ENCODE results near the gene PHB1. TPM values are rescaled to one million over a fixed set of nuclear protein-coding genes. Genes with fewer than 3 reads are reported as not detected.

PHB1 gene
- total RNA-seq, 1 donor from 2014 or later = 128 TPM

DNA sequence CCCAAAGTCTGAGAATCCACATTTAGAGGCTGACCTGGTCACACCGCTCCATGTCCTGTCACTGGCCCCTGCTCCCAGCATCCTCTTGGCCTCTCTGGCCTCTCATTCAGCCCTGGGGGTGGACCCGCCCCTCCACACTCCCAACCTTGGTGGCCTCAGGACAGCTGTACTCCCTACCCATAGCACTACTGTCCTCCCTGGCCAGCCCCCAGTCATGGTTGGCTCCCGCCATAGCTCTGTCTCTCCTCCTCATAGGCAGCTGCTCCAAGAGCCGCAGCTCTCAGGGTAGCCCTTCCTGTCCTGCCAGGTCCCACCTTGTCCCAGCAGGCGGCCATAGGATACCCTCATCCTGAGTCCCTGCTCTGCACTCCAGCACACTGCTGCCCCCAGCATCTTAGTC lies 38.0 kb upstream of the PHB1 start:
- no peaks in the 10 kb centered on the region for H3K36me3 Mint-ChIP-seq (ENCODE audit: unreplicated experiment)
- H3K9me3 Mint-ChIP-seq (ENCODE audit: unreplicated experiment) = no peaks in the 10 kb centered on the region
- TF ChIP-seq, protein P1, sequence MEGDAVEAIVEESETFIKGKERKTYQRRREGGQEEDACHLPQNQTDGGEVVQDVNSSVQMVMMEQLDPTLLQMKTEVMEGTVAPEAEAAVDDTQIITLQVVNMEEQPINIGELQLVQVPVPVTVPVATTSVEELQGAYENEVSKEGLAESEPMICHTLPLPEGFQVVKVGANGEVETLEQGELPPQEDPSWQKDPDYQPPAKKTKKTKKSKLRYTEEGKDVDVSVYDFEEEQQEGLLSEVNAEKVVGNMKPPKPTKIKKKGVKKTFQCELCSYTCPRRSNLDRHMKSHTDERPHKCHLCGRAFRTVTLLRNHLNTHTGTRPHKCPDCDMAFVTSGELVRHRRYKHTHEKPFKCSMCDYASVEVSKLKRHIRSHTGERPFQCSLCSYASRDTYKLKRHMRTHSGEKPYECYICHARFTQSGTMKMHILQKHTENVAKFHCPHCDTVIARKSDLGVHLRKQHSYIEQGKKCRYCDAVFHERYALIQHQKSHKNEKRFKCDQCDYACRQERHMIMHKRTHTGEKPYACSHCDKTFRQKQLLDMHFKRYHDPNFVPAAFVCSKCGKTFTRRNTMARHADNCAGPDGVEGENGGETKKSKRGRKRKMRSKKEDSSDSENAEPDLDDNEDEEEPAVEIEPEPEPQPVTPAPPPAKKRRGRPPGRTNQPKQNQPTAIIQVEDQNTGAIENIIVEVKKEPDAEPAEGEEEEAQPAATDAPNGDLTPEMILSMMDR (IDR thresholded peaks at IDR 0.05) = no peak
- H3K27ac Mint-ChIP-seq (ENCODE audit: unreplicated experiment) = no peak overlapping the region
- peaks cover 9% of the 10 kb centered on the region for H3K27me3 Mint-ChIP-seq (ENCODE audit: unreplicated experiment)
- H3K4me1 Mint-ChIP-seq (ENCODE audit: unreplicated experiment) = peaks cover 25% of the 10 kb centered on the region
- DNase-seq (ENCODE audit: extremely low spot score, unreplicated experiment) = no peak
- H3K4me3 Mint-ChIP-seq (ENCODE audit: unreplicated experiment) = no peak overlapping the region

DNA sequence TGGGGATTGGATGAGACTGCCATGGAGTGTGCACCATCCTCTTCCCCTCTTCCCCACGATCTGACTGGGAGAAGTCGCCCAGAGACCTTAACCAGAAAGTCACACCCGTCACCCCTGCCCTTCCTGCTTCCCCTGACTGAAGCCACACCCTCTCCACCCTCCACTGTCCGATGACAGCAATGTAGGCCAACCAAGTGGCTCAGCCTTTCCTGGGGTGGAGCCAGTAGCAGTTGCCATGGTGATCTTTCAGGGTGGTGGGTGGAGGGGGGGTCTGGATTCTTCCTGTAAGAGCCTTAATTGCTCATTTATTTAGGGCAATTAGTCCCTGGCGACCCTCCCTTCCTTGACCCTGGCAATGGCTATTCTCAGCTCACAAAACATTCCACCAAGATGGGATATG lies 37.5 kb upstream of the PHB1 start:
- Mint-ChIP-seq H3K27ac (ENCODE audit: unreplicated experiment) (no peak overlapping the region), H3K4me1 (ENCODE audit: unreplicated experiment) (peaks cover 26% of the 10 kb centered on the region), H3K27me3 (ENCODE audit: unreplicated experiment) (peaks cover 4% of the 10 kb centered on the region), H3K36me3 (ENCODE audit: unreplicated experiment) (no peaks in the 10 kb centered on the region), H3K4me3 (ENCODE audit: unreplicated experiment) (no peak overlapping the region), H3K9me3 (ENCODE audit: unreplicated experiment) (no peaks in the 10 kb centered on the region)
- DNase-seq (ENCODE audit: extremely low spot score, unreplicated experiment) = no peak
- TF ChIP-seq, protein P1 (IDR thresholded peaks at IDR 0.05) = no peak

DNA sequence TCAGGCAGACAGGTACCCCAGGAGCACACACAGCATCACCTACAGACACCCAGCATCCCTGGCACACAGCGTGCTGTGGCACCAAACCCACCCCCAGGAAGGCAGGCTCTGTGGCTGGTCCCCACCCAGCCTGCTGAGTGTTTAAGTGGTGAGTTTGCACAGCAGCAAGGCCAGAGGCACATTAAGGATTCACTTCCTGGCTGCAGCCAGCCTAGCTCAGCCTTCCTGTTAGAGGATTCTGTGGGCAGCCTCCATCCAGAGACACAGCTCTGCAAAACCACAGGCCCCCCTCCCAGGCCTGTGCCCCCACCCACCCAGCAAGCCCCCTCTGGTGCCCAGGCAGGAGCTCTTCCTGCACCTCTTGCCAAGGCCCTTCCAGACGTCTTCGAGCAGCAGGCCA lies 36.1 kb upstream of the PHB1 start:
- H3K36me3 Mint-ChIP-seq (ENCODE audit: unreplicated experiment) = no peaks in the 10 kb centered on the region
- H3K27me3 Mint-ChIP-seq (ENCODE audit: unreplicated experiment) = peaks cover 6% of the 10 kb centered on the region
- peaks cover 18% of the 10 kb centered on the region for H3K4me1 Mint-ChIP-seq (ENCODE audit: unreplicated experiment)
- H3K4me3 Mint-ChIP-seq (ENCODE audit: unreplicated experiment) = no peak overlapping the region
- TF ChIP-seq, protein P1 (IDR thresholded peaks at IDR 0.05) = no peak
- no peak overlapping the region for H3K27ac Mint-ChIP-seq (ENCODE audit: unreplicated experiment)
- no peaks in the 10 kb centered on the region for H3K9me3 Mint-ChIP-seq (ENCODE audit: unreplicated experiment)
- DNase-seq (ENCODE audit: extremely low spot score, unreplicated experiment) = no peak

DNA sequence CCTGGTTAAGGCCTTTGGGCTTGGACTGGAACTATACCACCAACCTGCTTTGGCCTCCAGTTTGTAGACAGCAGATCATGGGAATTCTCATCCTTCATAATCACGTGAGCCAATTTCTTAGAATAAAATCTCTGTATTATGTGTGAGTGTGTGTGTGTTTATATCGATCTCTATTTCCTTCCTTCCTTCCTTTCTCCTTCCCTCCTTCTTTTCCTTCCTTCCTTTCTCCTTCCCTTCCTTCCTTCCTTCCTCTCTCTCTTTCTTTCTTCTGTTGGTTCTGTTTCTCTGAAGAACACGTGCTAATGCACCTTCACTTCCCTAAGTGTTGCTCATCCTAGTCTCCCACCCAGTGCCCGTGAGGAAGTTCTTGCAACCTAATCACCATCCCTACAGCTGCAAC lies 35.5 kb upstream of the PHB1 start:
- Mint-ChIP-seq H3K27ac (ENCODE audit: unreplicated experiment) (no peak overlapping the region), H3K4me3 (ENCODE audit: unreplicated experiment) (no peak overlapping the region), H3K27me3 (ENCODE audit: unreplicated experiment) (peaks cover 6% of the 10 kb centered on the region), H3K9me3 (ENCODE audit: unreplicated experiment) (no peaks in the 10 kb centered on the region), H3K36me3 (ENCODE audit: unreplicated experiment) (no peaks in the 10 kb centered on the region), H3K4me1 (ENCODE audit: unreplicated experiment) (peaks cover 17% of the 10 kb centered on the region)
- DNase-seq (ENCODE audit: extremely low spot score, unreplicated experiment) = no peak
- TF ChIP-seq, protein P1 (IDR thresholded peaks at IDR 0.05) = no peak

DNA sequence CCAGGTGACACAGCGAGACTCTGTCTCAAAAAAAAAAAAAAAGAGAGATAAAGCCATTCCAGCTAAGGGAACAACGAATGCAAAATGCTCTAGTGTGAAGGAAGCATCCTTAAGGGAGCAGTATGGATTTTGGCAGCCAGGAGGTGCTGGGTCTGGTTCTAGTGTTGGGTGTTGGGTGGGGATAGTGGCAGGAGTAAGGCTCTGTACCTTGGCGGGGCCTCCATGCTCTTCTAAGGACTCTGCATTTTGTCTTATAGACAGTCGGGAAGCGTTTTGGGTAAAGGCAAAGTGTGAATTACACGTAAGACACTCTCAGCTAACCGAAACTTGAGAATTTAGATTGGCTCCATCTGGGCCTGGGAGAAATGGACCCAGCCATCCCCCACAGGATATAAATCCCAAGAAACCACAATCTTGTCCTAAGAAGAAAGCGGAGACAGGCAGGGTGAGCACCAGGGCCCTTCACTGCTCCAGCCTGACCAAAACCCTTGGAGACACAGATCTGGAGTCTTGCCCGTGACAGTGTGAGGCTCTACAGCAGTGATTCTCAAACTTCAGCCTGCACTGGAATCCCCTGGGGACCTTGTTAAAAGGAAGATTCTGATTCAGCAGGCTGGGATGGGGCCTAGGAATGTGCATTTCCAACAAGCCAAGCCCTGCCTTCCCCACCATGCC lies 33.1 kb upstream of the PHB1 start:
- no peak for DNase-seq (ENCODE audit: extremely low spot score, unreplicated experiment)
- no peaks in the 10 kb centered on the region for H3K36me3 Mint-ChIP-seq (ENCODE audit: unreplicated experiment)
- peaks cover 17% of the 10 kb centered on the region for H3K27me3 Mint-ChIP-seq (ENCODE audit: unreplicated experiment)
- H3K27ac Mint-ChIP-seq (ENCODE audit: unreplicated experiment) = peak overlapping the region; percentile 31
- TF ChIP-seq, protein P1 (IDR thresholded peaks at IDR 0.05) = peak; percentile 31
- H3K4me1 Mint-ChIP-seq (ENCODE audit: unreplicated experiment) = peaks cover 17% of the 10 kb centered on the region
- H3K4me3 Mint-ChIP-seq (ENCODE audit: unreplicated experiment) = no peak overlapping the region
- H3K9me3 Mint-ChIP-seq (ENCODE audit: unreplicated experiment) = no peaks in the 10 kb centered on the region
